ENCODE data around the gene SINHCAF. TPM values are rescaled to one million over a fixed set of nuclear protein-coding genes. Genes with fewer than 3 reads are reported as not detected.

Gene SINHCAF
- total RNA-seq, 1 experiment from 2014 or later: 47.5 TPM

- no peak for DNase-seq (ENCODE audit: low read depth in 1 of 2, low spot score in 2 of 2)
- Histone ChIP-seq H3K27ac (no peak overlapping the region), H3K36me3 (peaks cover 7% of the 10 kb centered on the region; the same call in 1 of the 2 replicates), H3K9me3 (replicated peaks) (no peaks in the 10 kb centered on the region), H3K4me1 (replicated peaks) (no peaks in the 10 kb centered on the region), H3K27me3 (replicated peaks) (no peaks in the 10 kb centered on the region), H3K4me3 (no peak overlapping the region)
Measured at GRCh38 chr12:31309279-31309678, 16.7 kb downstream of the SINHCAF start.

- DNase-seq (ENCODE audit: low read depth in 1 of 2, low spot score in 2 of 2): no peak
- Histone ChIP-seq H3K27me3 (replicated peaks) (no peaks in the 10 kb centered on the region), H3K4me3 (no peak overlapping the region), H3K9me3 (replicated peaks) (no peaks in the 10 kb centered on the region), H3K4me1 (replicated peaks) (no peaks in the 10 kb centered on the region), H3K27ac (no peak overlapping the region), H3K36me3 (peaks cover 8% of the 10 kb centered on the region)
Measured at GRCh38 chr12:31308116-31308515, 17.8 kb downstream of the SINHCAF start.

- H3K36me3 ChIP-seq: peaks cover 8% of the 10 kb centered on the region
Measured at GRCh38 chr12:31306866-31307265, 19.1 kb downstream of the SINHCAF start.

GRCh38 chr12:31303466-31303865 lies 22.5 kb downstream of the SINHCAF start:
- H3K9me3 ChIP-seq (replicated peaks): no peaks in the 10 kb centered on the region
- H3K27me3 ChIP-seq (replicated peaks): no peaks in the 10 kb centered on the region
- no peak for DNase-seq (ENCODE audit: low read depth in 1 of 2, low spot score in 2 of 2)
- H3K4me1 ChIP-seq (replicated peaks): no peaks in the 10 kb centered on the region
- peaks cover 12% of the 10 kb centered on the region for H3K36me3 ChIP-seq
- no peak overlapping the region for H3K27ac ChIP-seq
- H3K4me3 ChIP-seq: no peak overlapping the region

More at GRCh38 chr12:31306866-31307265, 19.1 kb downstream of the SINHCAF start:
- no peak overlapping the region for H3K27ac ChIP-seq
- H3K27me3 ChIP-seq (replicated peaks): no peaks in the 10 kb centered on the region
- H3K4me3 ChIP-seq: no peak overlapping the region
- DNase-seq (ENCODE audit: low read depth in 1 of 2, low spot score in 2 of 2): no peak
- no peaks in the 10 kb centered on the region for H3K9me3 ChIP-seq (replicated peaks)
- no peaks in the 10 kb centered on the region for H3K4me1 ChIP-seq (replicated peaks)

- H3K9me3 ChIP-seq (replicated peaks): no peaks in the 10 kb centered on the region
- H3K27me3 ChIP-seq (replicated peaks): no peaks in the 10 kb centered on the region
- no peak overlapping the region for H3K4me3 ChIP-seq
- H3K4me1 ChIP-seq (replicated peaks): no peaks in the 10 kb centered on the region
- H3K36me3 ChIP-seq: peaks cover 12% of the 10 kb centered on the region
- no peak overlapping the region for H3K27ac ChIP-seq
- DNase-seq (ENCODE audit: low read depth in 1 of 2, low spot score in 2 of 2): no peak
Measured at GRCh38 chr12:31301311-31301710, 24.6 kb downstream of the SINHCAF start.

- Histone ChIP-seq H3K27me3 (replicated peaks) (no peaks in the 10 kb centered on the region), H3K9me3 (replicated peaks) (no peaks in the 10 kb centered on the region), H3K36me3 (peaks cover 12% of the 10 kb centered on the region)
Measured at GRCh38 chr12:31300783-31301182, 25.2 kb downstream of the SINHCAF start.

GRCh38 chr12:31300341-31300740 lies 25.6 kb downstream of the SINHCAF start:
- H3K4me1 ChIP-seq (replicated peaks): no peaks in the 10 kb centered on the region
- no peaks in the 10 kb centered on the region for H3K27me3 ChIP-seq (replicated peaks)
- peaks cover 12% of the 10 kb centered on the region for H3K36me3 ChIP-seq
- DNase-seq (ENCODE audit: low read depth in 1 of 2, low spot score in 2 of 2): no peak
- no peak overlapping the region for H3K4me3 ChIP-seq
- no peak overlapping the region for H3K27ac ChIP-seq
- H3K9me3 ChIP-seq (replicated peaks): no peaks in the 10 kb centered on the region

More at GRCh38 chr12:31300783-31301182, 25.2 kb downstream of the SINHCAF start:
- no peak for DNase-seq (ENCODE audit: low read depth in 1 of 2, low spot score in 2 of 2)
- H3K27ac ChIP-seq: no peak overlapping the region
- no peaks in the 10 kb centered on the region for H3K4me1 ChIP-seq (replicated peaks)
- H3K4me3 ChIP-seq: no peak overlapping the region

- no peaks in the 10 kb centered on the region for H3K4me1 ChIP-seq (replicated peaks)
- no peaks in the 10 kb centered on the region for H3K9me3 ChIP-seq (replicated peaks)
- no peaks in the 10 kb centered on the region for H3K27me3 ChIP-seq (replicated peaks)
- H3K36me3 ChIP-seq: peaks cover 12% of the 10 kb centered on the region
- no peak overlapping the region for H3K27ac ChIP-seq
- DNase-seq (ENCODE audit: low read depth in 1 of 2, low spot score in 2 of 2): no peak
- H3K4me3 ChIP-seq: no peak overlapping the region
Measured at GRCh38 chr12:31298922-31299321, 27.0 kb downstream of the SINHCAF start.

GRCh38 chr12:31298515-31298910 lies 27.4 kb downstream of the SINHCAF start:
- no peak overlapping the region for H3K27ac ChIP-seq
- no peak for DNase-seq (ENCODE audit: low read depth in 1 of 2, low spot score in 2 of 2)
- H3K9me3 ChIP-seq (replicated peaks): no peaks in the 10 kb centered on the region
- no peak overlapping the region for H3K4me3 ChIP-seq
- H3K4me1 ChIP-seq (replicated peaks): no peaks in the 10 kb centered on the region
- H3K27me3 ChIP-seq (replicated peaks): no peaks in the 10 kb centered on the region
- peaks cover 12% of the 10 kb centered on the region for H3K36me3 ChIP-seq

- H3K36me3 ChIP-seq: peaks cover 17% of the 10 kb centered on the region
- H3K4me3 ChIP-seq: no peak overlapping the region
- H3K27me3 ChIP-seq (replicated peaks): no peaks in the 10 kb centered on the region
- no peak overlapping the region for H3K27ac ChIP-seq
- no peaks in the 10 kb centered on the region for H3K9me3 ChIP-seq (replicated peaks)
- H3K4me1 ChIP-seq (replicated peaks): no peaks in the 10 kb centered on the region
- DNase-seq (ENCODE audit: low read depth in 1 of 2, low spot score in 2 of 2): no peak
Measured at GRCh38 chr12:31297572-31298514, 28.1 kb downstream of the SINHCAF start.

GRCh38 chr12:31289441-31289840 lies 36.5 kb downstream of the SINHCAF start:
- peaks cover 32% of the 10 kb centered on the region for H3K36me3 ChIP-seq
- H3K27ac ChIP-seq: no peak overlapping the region
- no peak for DNase-seq (ENCODE audit: low read depth in 1 of 2, low spot score in 2 of 2)
- no peaks in the 10 kb centered on the region for H3K27me3 ChIP-seq (replicated peaks)
- H3K4me1 ChIP-seq (replicated peaks): no peaks in the 10 kb centered on the region
- H3K9me3 ChIP-seq (replicated peaks): no peaks in the 10 kb centered on the region
- H3K4me3 ChIP-seq: no peak overlapping the region

- no peaks in the 10 kb centered on the region for H3K4me1 ChIP-seq (replicated peaks)
- peaks cover 26% of the 10 kb centered on the region for H3K36me3 ChIP-seq
- no peak overlapping the region for H3K4me3 ChIP-seq
- H3K27me3 ChIP-seq (replicated peaks): no peaks in the 10 kb centered on the region
- no peaks in the 10 kb centered on the region for H3K9me3 ChIP-seq (replicated peaks)
- no peak overlapping the region for H3K27ac ChIP-seq
- DNase-seq (ENCODE audit: low read depth in 1 of 2, low spot score in 2 of 2): no peak
Measured at GRCh38 chr12:31288381-31288780, 37.6 kb downstream of the SINHCAF start.

GRCh38 chr12:31280183-31280582 lies 45.8 kb downstream of the SINHCAF start:
- no peak overlapping the region for H3K4me3 ChIP-seq
- no peaks in the 10 kb centered on the region for H3K9me3 ChIP-seq (replicated peaks)
- no peaks in the 10 kb centered on the region for H3K27me3 ChIP-seq (replicated peaks)
- peaks cover 4% of the 10 kb centered on the region for H3K36me3 ChIP-seq
- DNase-seq (ENCODE audit: low read depth in 1 of 2, low spot score in 2 of 2): no peak
- H3K27ac ChIP-seq: no peak overlapping the region
- no peaks in the 10 kb centered on the region for H3K4me1 ChIP-seq (replicated peaks)

- Histone ChIP-seq H3K4me1 (replicated peaks) (no peaks in the 10 kb centered on the region), H3K9me3 (replicated peaks) (no peaks in the 10 kb centered on the region), H3K27me3 (replicated peaks) (no peaks in the 10 kb centered on the region), H3K27ac (no peak overlapping the region), H3K4me3 (no peak overlapping the region), H3K36me3 (peaks cover under 1% of the 10 kb centered on the region)
- no peak for DNase-seq (ENCODE audit: low read depth in 1 of 2, low spot score in 2 of 2)
Measured at GRCh38 chr12:31279390-31279924, 46.5 kb downstream of the SINHCAF start.
